Astrocyte (in vitro differentiated cells and primary cell): ENCODE results near the gene TBC1D22B.

Experiments used
- EZH2 ChIP-seq: IDR thresholded peaks from 2 replicates; pipeline ENCODE4 v1.6.1; 2012; ENCODE audit warnings: mild to moderate bottlenecking, low read length, inconsistent platforms; ENCODE audit not compliant: insufficient read depth
- TF ChIP-seq, protein P1 (sequence below): IDR thresholded peaks from 2 replicates; pipeline ENCODE4 v1.5.1; 2011; ENCODE audit warnings: low read depth, mild to moderate bottlenecking, inconsistent platforms, low read length, moderate library complexity; ENCODE audit not compliant: insufficient read depth

DNA sequence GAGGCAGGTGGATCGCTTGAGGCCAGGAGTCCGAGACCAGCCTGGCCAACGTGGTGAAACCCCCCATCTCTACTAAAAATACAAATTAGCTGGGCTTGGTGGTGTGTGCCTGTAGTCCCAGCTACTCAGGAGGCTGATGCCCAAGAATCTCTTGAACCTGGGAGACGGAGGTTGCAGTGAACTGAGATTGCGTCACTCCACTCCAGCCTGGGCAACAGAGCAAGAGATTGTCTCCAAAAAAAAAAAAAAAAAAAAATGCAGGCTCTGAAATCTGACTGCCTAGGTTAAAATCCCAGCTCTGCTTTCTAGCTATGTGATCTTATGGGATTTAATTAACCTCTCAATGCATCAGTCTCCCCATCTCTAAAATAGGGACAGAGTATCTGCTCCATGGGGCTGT lies 3.6 kb downstream of the TBC1D22B start:
- TF ChIP-seq, protein P1, sequence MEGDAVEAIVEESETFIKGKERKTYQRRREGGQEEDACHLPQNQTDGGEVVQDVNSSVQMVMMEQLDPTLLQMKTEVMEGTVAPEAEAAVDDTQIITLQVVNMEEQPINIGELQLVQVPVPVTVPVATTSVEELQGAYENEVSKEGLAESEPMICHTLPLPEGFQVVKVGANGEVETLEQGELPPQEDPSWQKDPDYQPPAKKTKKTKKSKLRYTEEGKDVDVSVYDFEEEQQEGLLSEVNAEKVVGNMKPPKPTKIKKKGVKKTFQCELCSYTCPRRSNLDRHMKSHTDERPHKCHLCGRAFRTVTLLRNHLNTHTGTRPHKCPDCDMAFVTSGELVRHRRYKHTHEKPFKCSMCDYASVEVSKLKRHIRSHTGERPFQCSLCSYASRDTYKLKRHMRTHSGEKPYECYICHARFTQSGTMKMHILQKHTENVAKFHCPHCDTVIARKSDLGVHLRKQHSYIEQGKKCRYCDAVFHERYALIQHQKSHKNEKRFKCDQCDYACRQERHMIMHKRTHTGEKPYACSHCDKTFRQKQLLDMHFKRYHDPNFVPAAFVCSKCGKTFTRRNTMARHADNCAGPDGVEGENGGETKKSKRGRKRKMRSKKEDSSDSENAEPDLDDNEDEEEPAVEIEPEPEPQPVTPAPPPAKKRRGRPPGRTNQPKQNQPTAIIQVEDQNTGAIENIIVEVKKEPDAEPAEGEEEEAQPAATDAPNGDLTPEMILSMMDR, result no peak
- no peak for TF ChIP-seq EZH2
